B cell (primary cell): ENCODE data around the gene KRT73.

ENCODE experiments used
- CTCF ChIP-seq: fragments of 200-600 bp; IDR thresholded peaks from one replicate; pipeline ENCODE4 v1.8.0; 2022; ENCODE audit warnings: antibody characterized with exemption, mild to moderate bottlenecking
- EZH2 ChIP-seq: IDR thresholded peaks from 2 replicates; pipeline ENCODE4 v1.6.1; 2012; ENCODE audit warnings: borderline replicate concordance, low read depth, mild to moderate bottlenecking, moderate library complexity, low read length; ENCODE audit not compliant: insufficient read depth, poor library complexity, severe bottlenecking

GRCh38 chr12:52662093-52662917 is 43.9 kb upstream of the KRT73 start:
- no peak for TF ChIP-seq CTCF
- TF ChIP-seq EZH2, result no peak
